ENCODE measurements around the gene TSPAN4.

DNA sequence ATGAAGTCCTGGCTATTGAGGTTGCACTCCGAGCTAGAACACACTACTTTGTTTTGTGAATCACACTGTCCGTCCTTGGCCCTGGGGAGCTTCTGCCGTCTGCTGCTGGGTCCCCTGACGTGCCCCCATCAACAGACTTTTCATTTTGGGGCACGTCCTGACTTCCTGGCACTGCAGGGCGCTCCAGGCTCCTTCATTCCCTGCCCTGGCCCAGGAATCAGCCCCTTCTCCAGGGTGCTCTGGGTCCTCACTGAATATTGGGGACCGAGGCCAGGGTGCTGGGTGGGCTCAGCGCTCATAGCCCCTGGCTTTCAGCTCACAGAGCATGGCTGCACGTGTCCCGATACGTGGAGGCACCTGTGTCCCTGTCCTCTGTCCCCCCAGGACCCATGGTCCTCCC is 22.2 kb downstream of the TSPAN4 start:
- TF ChIP-seq, protein P1, sequence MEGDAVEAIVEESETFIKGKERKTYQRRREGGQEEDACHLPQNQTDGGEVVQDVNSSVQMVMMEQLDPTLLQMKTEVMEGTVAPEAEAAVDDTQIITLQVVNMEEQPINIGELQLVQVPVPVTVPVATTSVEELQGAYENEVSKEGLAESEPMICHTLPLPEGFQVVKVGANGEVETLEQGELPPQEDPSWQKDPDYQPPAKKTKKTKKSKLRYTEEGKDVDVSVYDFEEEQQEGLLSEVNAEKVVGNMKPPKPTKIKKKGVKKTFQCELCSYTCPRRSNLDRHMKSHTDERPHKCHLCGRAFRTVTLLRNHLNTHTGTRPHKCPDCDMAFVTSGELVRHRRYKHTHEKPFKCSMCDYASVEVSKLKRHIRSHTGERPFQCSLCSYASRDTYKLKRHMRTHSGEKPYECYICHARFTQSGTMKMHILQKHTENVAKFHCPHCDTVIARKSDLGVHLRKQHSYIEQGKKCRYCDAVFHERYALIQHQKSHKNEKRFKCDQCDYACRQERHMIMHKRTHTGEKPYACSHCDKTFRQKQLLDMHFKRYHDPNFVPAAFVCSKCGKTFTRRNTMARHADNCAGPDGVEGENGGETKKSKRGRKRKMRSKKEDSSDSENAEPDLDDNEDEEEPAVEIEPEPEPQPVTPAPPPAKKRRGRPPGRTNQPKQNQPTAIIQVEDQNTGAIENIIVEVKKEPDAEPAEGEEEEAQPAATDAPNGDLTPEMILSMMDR (IDR thresholded peaks at IDR 0.05; ENCODE audit: borderline replicate concordance, extremely low read depth, low read length, poor library complexity, severe bottlenecking) = no peak
- TF ChIP-seq EZH2 (IDR thresholded peaks at IDR 0.05; ENCODE audit: borderline replicate concordance, low read depth, low read length, severe bottlenecking) = no peak

All from DND-41 (cell line).